Mesendoderm (in vitro differentiated cells): Measurements from ENCODE around the gene FES.
"Not testable (repeated sequence)": the region's sequence is repeated elsewhere in the genome, so short reads cannot be mapped to it uniquely, and the experiment has no call there.

Source experiments
- DNase-seq: peaks from one replicate; pipeline ENCODE4 v3.0.0; 2013
- H2AK5ac ChIP-seq: 2 replicates; pipeline ENCODE4 v1.6.1; 2013; ENCODE audit warnings: low read length, inconsistent platforms
- H2BK120ac ChIP-seq: 2 replicates; pipeline ENCODE4 v1.6.1; 2013; ENCODE audit warnings: low read depth, mild to moderate bottlenecking, low read length, moderate library complexity, mixed read lengths
- H2BK15ac ChIP-seq: replicated peaks from 2 replicates; pipeline ENCODE4 v1.6.1; 2013; ENCODE audit warnings: low read depth, mild to moderate bottlenecking, moderate library complexity
- H2BK5ac ChIP-seq: 2 replicates; pipeline ENCODE4 v1.6.1; 2013; ENCODE audit warnings: low read length, inconsistent platforms
- H3K18ac ChIP-seq: 2 replicates; pipeline ENCODE4 v1.6.1; 2013; ENCODE audit warnings: mild to moderate bottlenecking, low read length, mixed read lengths
- H3K23ac ChIP-seq: one replicate; pipeline ENCODE4 v1.6.1; 2013; ENCODE audit warnings: low read length
- H3K27ac ChIP-seq: 2 replicates; pipeline ENCODE4 v1.5.1; 2013; ENCODE audit warnings: low read depth, mild to moderate bottlenecking, inconsistent platforms, low read length, moderate library complexity
- H3K27me3 ChIP-seq: 2 replicates; pipeline ENCODE4 v1.6.1; 2013; ENCODE audit warnings: low read length, control low read depth, mild to moderate bottlenecking, inconsistent platforms; ENCODE audit not compliant: insufficient read depth, poor library complexity
- H3K36me3 ChIP-seq: 2 replicates; pipeline ENCODE4 v1.6.1; 2013; ENCODE audit warnings: low read length, inconsistent platforms; ENCODE audit not compliant: control insufficient read depth, insufficient read depth
- H3K4ac ChIP-seq: one replicate; pipeline ENCODE4 v1.6.1; 2013; ENCODE audit warnings: low read depth, mild to moderate bottlenecking, low read length, moderate library complexity
- H3K4me1 ChIP-seq: 2 replicates; pipeline ENCODE4 v1.6.1; 2013; ENCODE audit warnings: low read depth, low read length, inconsistent platforms; ENCODE audit not compliant: control insufficient read depth
- H3K4me2 ChIP-seq: 2 replicates; pipeline ENCODE4 v1.6.1; 2013; ENCODE audit warnings: low read length
- H3K4me3 ChIP-seq: 2 replicates; pipeline ENCODE4 v1.5.1; 2013; ENCODE audit warnings: mild to moderate bottlenecking, low read length
- H3K56ac ChIP-seq: one replicate; pipeline ENCODE4 v1.6.1; 2013; ENCODE audit warnings: low read length
- H3K79me1 ChIP-seq: 2 replicates; pipeline ENCODE4 v1.6.1; 2013; ENCODE audit warnings: low read length, inconsistent platforms
- H3K79me2 ChIP-seq: 2 replicates; pipeline ENCODE4 v1.6.1; 2013; ENCODE audit warnings: mild to moderate bottlenecking, low read length; ENCODE audit not compliant: control insufficient read depth, insufficient read depth
- H3K9ac ChIP-seq: 2 replicates; pipeline ENCODE4 v1.6.1; 2013; ENCODE audit warnings: low read length, inconsistent platforms
- H4K5ac ChIP-seq: one replicate; pipeline ENCODE4 v1.6.1; 2013; ENCODE audit warnings: low read length
- H4K8ac ChIP-seq: one replicate; pipeline ENCODE4 v1.6.1; 2013; ENCODE audit warnings: low read depth, mild to moderate bottlenecking, control low read depth, low read length, moderate library complexity
- WGBS: extraction: QIAGEN DNeasy Blood & Tissue Kit; methylation state at CpG from one replicate; pipeline ENCODE4 v1.1.7; 2013; ENCODE audit warnings: low lambda C conversion rate, missing lambda C conversion rate; ENCODE audit not compliant: insufficient coverage; ENCODE audit errors: extremely low coverage; 5-methylcytosine and 5-hydroxymethylcytosine counted together

Gene FES

DNA sequence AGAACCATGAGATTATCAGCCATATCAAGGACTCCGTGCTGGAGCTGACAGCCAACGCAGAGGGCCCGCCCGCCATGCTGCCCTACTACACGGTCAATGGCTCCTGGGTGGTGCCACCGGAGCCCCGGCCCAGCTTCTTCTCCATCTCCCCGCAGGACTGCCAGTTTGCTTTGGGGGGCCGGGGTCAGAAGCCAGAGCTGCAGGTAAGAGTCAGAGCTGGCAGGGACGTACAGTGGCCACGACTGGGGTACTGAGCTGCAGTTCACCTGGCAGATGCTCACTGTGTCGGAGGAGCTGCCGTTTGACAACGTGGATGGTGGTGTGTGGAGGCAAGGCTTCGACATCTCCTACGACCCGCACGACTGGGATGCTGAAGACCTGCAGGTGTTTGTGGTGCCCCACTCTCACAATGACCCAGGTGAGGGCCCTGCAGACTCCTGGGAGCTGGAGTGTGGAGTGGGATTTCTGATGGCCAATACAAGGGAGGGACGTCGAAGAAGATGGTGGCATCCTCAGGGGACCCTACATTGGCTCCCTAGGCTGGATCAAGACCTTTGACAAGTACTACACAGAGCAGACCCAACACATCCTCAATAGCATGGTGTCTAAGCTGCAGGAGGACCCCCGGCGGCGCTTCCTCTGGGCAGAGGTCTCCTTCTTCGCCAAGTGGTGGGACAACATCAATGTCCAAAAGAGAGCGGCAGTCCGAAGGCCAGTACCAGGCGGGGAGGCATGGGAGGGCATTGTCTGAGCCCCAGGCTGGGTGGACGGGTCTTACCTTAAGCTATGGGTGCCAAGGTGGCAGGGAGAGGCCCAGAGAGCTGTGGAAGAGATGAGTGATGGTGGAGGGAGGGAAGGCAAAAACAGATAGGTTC, 21.2 kb downstream of the FES start:
- Histone ChIP-seq H4K5ac (no peak overlapping the region), H3K36me3 (no peaks in the 10 kb centered on the region), H3K27me3 (no peaks in the 10 kb centered on the region), H2AK5ac (no peak overlapping the region), H3K4me3 (no peak overlapping the region), H3K4me2 (no peak overlapping the region), H3K79me1 (no peaks in the 10 kb centered on the region), H2BK5ac (no peak overlapping the region), H3K4me1 (no peaks in the 10 kb centered on the region), H3K9ac (no peak overlapping the region), H3K27ac (no peak overlapping the region), H2BK15ac (no peak overlapping the region), H3K56ac (no peak overlapping the region), H3K23ac (no peak overlapping the region), H4K8ac (no peak overlapping the region), H3K79me2 (no peaks in the 10 kb centered on the region), H3K18ac (no peak overlapping the region), H3K4ac (no peak overlapping the region), H2BK120ac (no peak overlapping the region)
- no CpG with 5 or more reads among the region's 28 CpGs for WGBS
- DNase-seq, result no peak

DNA sequence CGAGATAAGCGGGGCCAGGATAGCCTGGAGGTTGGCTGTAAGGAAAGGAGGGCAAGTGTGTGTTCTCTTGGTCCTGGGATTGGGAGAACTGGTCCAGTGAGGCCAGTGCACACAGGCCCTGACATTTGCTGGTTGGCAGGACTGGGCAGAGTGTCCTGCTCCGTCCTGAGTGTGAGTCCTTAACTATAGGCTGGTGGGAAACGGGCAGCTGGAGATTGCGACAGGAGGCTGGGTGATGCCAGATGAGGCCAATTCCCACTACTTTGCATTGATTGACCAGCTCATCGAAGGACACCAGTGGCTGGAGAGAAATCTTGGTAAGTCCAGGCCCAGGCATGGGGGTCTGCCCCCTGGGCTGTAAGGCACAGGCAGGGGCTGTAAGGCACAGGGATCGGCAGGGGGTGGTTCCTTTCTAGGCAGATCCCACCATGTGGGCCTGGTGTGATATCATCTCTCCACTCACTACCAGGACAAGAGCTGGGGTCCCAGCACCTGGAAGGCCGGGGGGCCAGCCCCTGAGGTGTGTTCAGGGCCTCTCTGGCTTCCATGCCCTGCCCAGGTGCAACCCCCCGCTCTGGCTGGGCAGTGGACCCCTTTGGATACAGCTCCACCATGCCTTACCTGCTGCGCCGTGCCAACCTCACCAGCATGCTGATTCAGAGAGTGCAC, 22.0 kb downstream of the FES start:
- no peak overlapping the region for H2BK120ac ChIP-seq
- no peak overlapping the region for H3K4me3 ChIP-seq
- no peak overlapping the region for H3K9ac ChIP-seq
- H3K36me3 ChIP-seq, result no peaks in the 10 kb centered on the region
- no peak overlapping the region for H3K23ac ChIP-seq
- no peaks in the 10 kb centered on the region for H3K4me1 ChIP-seq
- H3K4me2 ChIP-seq, result no peak overlapping the region
- no peak overlapping the region for H4K8ac ChIP-seq
- no peak overlapping the region for H2AK5ac ChIP-seq
- no peak overlapping the region for H3K4ac ChIP-seq
- WGBS, result no CpG with 5 or more reads among the region's 11 CpGs
- H3K79me2 ChIP-seq, result no peaks in the 10 kb centered on the region
- H3K56ac ChIP-seq, result no peak overlapping the region
- no peak overlapping the region for H4K5ac ChIP-seq
- H2BK5ac ChIP-seq, result no peak overlapping the region
- no peaks in the 10 kb centered on the region for H3K79me1 ChIP-seq
- H2BK15ac ChIP-seq, result no peak overlapping the region
- DNase-seq, result no peak
- no peak overlapping the region for H3K27ac ChIP-seq
- H3K18ac ChIP-seq, result no peak overlapping the region
- no peaks in the 10 kb centered on the region for H3K27me3 ChIP-seq

DNA sequence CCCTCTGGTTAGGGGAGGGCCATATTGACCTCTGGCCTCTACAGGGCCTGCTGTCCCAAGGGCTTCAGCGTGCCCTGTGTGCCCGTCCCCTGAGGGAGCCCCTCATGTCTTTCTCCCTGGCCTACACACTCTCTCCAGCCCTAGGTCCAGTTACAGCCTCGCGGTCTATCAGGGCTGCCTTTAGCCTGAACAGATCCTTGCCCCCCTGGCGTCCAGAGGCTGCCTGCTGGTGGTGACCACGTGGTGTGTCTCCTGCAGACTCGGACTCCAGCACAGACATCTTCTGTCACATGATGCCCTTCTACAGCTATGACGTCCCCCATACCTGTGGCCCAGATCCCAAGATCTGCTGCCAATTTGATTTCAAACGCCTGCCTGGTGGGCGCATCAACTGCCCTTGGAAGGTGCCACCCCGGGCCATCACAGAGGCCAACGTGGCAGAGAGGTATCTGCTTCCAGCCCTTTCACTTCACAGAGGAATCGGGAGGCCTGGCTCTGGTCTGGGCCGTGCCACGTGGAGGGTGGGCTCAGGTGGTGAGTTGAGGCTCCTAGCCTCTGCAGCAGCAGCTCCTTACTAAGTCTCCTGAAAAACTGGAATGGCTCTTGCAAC, 22.9 kb downstream of the FES start:
- no peak overlapping the region for H3K18ac ChIP-seq
- H3K27me3 ChIP-seq, result no peaks in the 10 kb centered on the region
- H3K56ac ChIP-seq, result no peak overlapping the region
- no peaks in the 10 kb centered on the region for H3K36me3 ChIP-seq
- no peak overlapping the region for H2BK120ac ChIP-seq
- H4K8ac ChIP-seq, result no peak overlapping the region
- no CpG with 5 or more reads among the region's 15 CpGs for WGBS
- H3K79me1 ChIP-seq, result no peaks in the 10 kb centered on the region
- no peak overlapping the region for H3K4me3 ChIP-seq
- no peak for DNase-seq
- no peak overlapping the region for H3K4me2 ChIP-seq
- H3K9ac ChIP-seq, result no peak overlapping the region
- H2BK5ac ChIP-seq, result no peak overlapping the region
- no peak overlapping the region for H2BK15ac ChIP-seq
- H4K5ac ChIP-seq, result no peak overlapping the region
- no peaks in the 10 kb centered on the region for H3K79me2 ChIP-seq
- H2AK5ac ChIP-seq, result no peak overlapping the region
- H3K4me1 ChIP-seq, result no peaks in the 10 kb centered on the region
- H3K23ac ChIP-seq, result no peak overlapping the region
- H3K27ac ChIP-seq, result no peak overlapping the region
- no peak overlapping the region for H3K4ac ChIP-seq

DNA sequence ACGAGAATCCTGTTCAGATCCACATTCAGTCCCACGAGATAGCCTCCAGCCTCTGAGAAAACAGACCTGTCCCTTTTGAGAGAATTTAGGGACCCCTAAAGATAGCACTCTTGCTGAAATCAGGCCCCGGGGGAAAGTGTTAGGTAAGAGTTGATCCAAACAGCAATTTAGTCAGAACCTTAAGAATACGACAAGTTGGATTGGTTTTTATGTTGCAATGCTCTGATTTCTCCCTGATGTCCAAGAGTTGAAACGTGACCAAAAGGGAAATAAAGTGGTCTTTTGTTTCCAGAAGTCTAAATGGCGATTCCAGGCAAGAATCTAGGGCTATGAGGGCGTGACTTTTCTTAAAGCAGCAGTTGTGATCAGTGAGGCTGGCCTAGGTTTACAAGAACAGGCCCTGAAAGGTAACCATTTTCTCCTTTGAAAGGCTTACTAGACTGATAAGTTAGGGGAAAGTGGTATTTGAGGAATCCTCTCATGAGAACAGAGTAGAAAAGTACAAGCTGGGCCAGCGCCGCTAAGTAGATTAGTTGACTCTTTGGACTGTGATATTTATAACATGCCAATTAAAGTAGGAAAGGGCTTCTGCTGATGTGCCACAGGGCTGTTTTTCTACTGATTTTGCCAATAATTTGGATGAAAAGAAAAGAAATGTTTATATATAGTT, 23.7 kb downstream of the FES start:
- Histone ChIP-seq H4K5ac (no peak overlapping the region), H2AK5ac (no peak overlapping the region), H3K18ac (no peak overlapping the region), H3K9ac (no peak overlapping the region), H3K56ac (no peak overlapping the region), H3K4ac (no peak overlapping the region), H3K36me3 (no peaks in the 10 kb centered on the region), H2BK15ac (no peak overlapping the region), H2BK120ac (no peak overlapping the region), H3K23ac (no peak overlapping the region), H3K79me2 (no peaks in the 10 kb centered on the region), H4K8ac (no peak overlapping the region), H3K4me3 (no peak overlapping the region), H3K4me2 (no peak overlapping the region), H3K27ac (no peak overlapping the region), H3K27me3 (no peaks in the 10 kb centered on the region), H2BK5ac (no peak overlapping the region), H3K79me1 (no peaks in the 10 kb centered on the region), H3K4me1 (no peaks in the 10 kb centered on the region)
- DNase-seq, result no peak
- WGBS, result no CpG with 5 or more reads among the region's 9 CpGs

DNA sequence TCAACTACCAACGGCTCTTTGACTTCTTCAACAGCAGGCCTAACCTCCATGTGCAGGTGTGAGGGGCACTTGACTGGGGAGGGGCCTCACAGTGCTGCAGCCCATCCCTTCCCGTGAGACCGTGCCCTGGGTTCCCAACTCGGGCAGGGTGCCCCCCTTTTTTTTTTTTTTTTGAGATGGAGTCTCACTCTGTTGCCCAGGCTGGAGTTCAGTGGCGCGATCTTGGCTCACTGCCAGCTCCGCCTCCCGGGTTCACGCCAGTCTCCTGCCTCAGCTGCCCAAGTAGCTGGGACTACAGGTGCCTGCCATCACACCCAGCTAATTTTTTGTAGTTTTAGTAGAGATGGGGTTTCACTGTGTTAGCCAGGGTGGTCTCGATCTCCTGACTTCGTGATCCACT, 25.1 kb downstream of the FES start:
- not testable (repeated sequence) for H3K4ac ChIP-seq, H2AK5ac ChIP-seq, H3K79me2 ChIP-seq, H3K36me3 ChIP-seq, H4K8ac ChIP-seq, H3K4me1 ChIP-seq, H2BK120ac ChIP-seq, H3K56ac ChIP-seq, H2BK5ac ChIP-seq, H3K23ac ChIP-seq, H3K18ac ChIP-seq, DNase-seq, H3K79me1 ChIP-seq, H3K27ac ChIP-seq, H2BK15ac ChIP-seq, H3K4me2 ChIP-seq, H4K5ac ChIP-seq, H3K4me3 ChIP-seq, H3K27me3 ChIP-seq, H3K9ac ChIP-seq
- WGBS, result no CpG with 5 or more reads among the region's 11 CpGs
